Panc1 (cell line): ENCODE results near the gene TTLL10. TPM values are rescaled to one million over a fixed set of nuclear protein-coding genes. Genes with fewer than 3 reads are reported as not detected.
A peak's percentile ranks its signal among the peaks of the same experiment; 100 is the strongest.

Source experiments
- ATAC-seq: fragments of 200-7000 bp; cut with Tn5 transposase; 2 replicates; pipeline ENCODE4 v1.9.1; 2020; ENCODE audit warnings: mild to moderate bottlenecking, moderate library complexity
- BruUV-seq: library from RNA; stranded (reverse); fragments of 400-500 nt; replicated peaks from 2 replicates; lab custom pipeline; 2021; lab: Mats Ljungman, UMichigan
- CTCF ChIA-PET: fragments of 300-600 bp; sonication (Branson Sonifier 250); formaldehyde crosslinking; loops from one replicate; lab custom pipeline; 2022; ENCODE audit warnings: antibody characterized with exemption; lab: Charles Lee
- POLR2A ChIA-PET: fragments of 300-600 bp; sonication (Branson Sonifier 250); formaldehyde crosslinking; loops from one replicate; lab custom pipeline; 2022; ENCODE audit warnings: antibody characterized with exemption; lab: Charles Lee
- DNase-seq: peaks from one replicate; pipeline ENCODE4 v3.0.0-alpha.2; 2010; ENCODE audit warnings: low read depth, low spot score
- H3K27ac ChIP-seq: 2 replicates; pipeline ENCODE4 v1.5.1; 2011; ENCODE audit warnings: mild to moderate bottlenecking, low read length, inconsistent platforms
- H3K27me3 ChIP-seq: fragments of 200-500 bp; sonication (Bioruptor generic); 2 replicates; pipeline ENCODE4 v1.6.0; 2014; ENCODE audit warnings: low read length, inconsistent platforms; ENCODE audit not compliant: control insufficient read depth, insufficient read depth
- H3K36me3 ChIP-seq: fragments of 200-500 bp; sonication (Bioruptor generic); 2 replicates; pipeline ENCODE4 v1.5.1; 2014; ENCODE audit warnings: inconsistent platforms, mild to moderate bottlenecking, low read length, moderate library complexity; ENCODE audit not compliant: control insufficient read depth, insufficient read depth
- H3K4me1 ChIP-seq: 2 replicates; pipeline ENCODE4 v1.5.1; 2011; ENCODE audit warnings: inconsistent platforms, mild to moderate bottlenecking, low read length, moderate library complexity; ENCODE audit not compliant: control insufficient read depth, insufficient read depth
- H3K4me3 ChIP-seq, 2 experiments: 2 replicates each; pipeline ENCODE4 v1.5.1; 2011 to 2012; ENCODE audit warnings: low read depth in 2 of 2, low read length in 2 of 2, mild to moderate bottlenecking in 2 of 2, inconsistent platforms in 1 of 2, moderate library complexity in 1 of 2
- H3K9me3 ChIP-seq: fragments of 200-500 bp; sonication (Bioruptor generic); 2 replicates; pipeline ENCODE4 v1.5.1; 2014; ENCODE audit warnings: low read depth, mild to moderate bottlenecking, inconsistent platforms, low read length, moderate library complexity; ENCODE audit not compliant: control insufficient read depth, insufficient read depth
- POLR2AphosphoS5 ChIP-seq: IDR thresholded peaks from 2 replicates; pipeline ENCODE4 v1.6.1; 2012; ENCODE audit warnings: mild to moderate bottlenecking, low read depth, low read length, moderate library complexity
- SIN3A ChIP-seq: IDR thresholded peaks from 2 replicates; pipeline ENCODE4 v1.6.1; 2012; ENCODE audit warnings: low read depth, mild to moderate bottlenecking, low read length, moderate library complexity, borderline replicate concordance; ENCODE audit not compliant: insufficient read depth
- TCF7L2 ChIP-seq: IDR thresholded peaks from 2 replicates; pipeline ENCODE4 v1.6.1; 2011; ENCODE audit warnings: mild to moderate bottlenecking, low read depth, low read length, inconsistent platforms
- in situ Hi-C: cut with HindIII; loops from 2 replicates; pipeline ENCODE4 v1.10.0; 2016; ENCODE audit warnings: low sequenced_read_pairs, low pct_unique_long_range_greater_than_20kb
- intact Hi-C: fragments of 100-400 bp; cut with micrococcal nuclease; formaldehyde crosslinking; loops from one replicate; pipeline ENCODE4 v1.10.0; 2022; ENCODE audit not compliant: unreplicated experiment
- total RNA-seq: library from RNA; stranded (reverse); gene quantifications from one replicate; pipeline ENCODE4 v1.2.1, GENCODE V29; 2021; ENCODE audit not compliant: unreplicated experiment
- TF ChIP-seq, protein P1 (sequence below), 2 experiments: IDR thresholded peaks; 2 replicates each; pipeline ENCODE4 v1.6.1; 2011 to 2012; ENCODE audit warnings: low read depth in 2 of 2, control low read depth in 1 of 2, low read length in 1 of 2, mild to moderate bottlenecking in 1 of 2, moderate library complexity in 1 of 2; ENCODE audit not compliant: insufficient read depth in 1 of 2
- TF ChIP-seq, protein P2 (sequence below): fragments of 450-650 bp; IDR thresholded peaks from 2 replicates; pipeline ENCODE4 v1.5.1; 2017; ENCODE audit warnings: mild to moderate bottlenecking

The TTLL10 gene
- total RNA-seq, 1 experiment from 2014 or later, result not detected

DNA sequence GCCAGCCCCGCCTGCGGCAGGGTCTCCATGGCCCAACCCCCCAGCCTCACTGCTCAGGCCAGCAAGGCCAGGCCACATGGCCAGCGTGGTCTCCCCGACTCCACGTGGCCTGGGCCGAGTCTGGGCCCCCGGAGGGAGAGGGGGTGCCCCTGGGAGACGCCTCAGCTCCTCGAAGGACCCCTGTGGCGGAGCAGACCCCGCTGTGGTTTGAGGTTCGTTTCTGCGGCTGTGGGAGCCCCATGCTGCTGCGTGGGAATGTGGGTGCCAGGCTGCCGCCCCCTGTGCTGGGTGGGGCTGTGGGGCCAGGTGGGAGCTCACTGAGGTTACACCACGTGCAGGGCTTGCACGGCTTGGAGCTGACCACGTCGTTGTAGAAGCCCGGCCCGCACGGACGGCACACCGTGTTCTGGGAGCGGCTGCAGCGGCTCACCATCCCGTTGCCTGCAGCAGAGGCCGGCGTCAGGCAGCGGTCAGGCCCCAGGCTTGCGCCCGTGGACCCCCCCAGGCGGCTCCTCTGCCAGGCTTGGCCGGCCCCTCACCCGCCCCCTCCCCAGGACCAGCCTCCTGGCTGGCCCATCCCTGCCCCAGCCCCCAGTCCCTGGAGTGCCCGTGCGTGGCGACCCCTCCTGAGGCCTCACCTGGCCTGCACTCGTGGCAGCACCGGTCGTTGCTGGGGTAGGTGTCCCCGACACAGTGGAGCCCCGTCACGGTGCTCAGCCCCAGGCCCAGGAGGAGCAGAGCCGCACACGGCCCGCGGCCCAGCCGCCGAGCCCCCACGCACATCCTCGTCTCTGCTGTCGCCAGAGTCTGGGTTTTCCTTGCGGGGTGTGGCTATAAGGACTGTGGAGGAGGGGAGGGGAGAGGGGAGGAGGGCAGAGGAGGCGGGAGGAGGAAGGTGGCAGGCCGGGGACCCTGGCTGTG, 39.9 kb downstream of the TTLL10 start, which contains the start of gene TNFRSF4:
Gene TNFRSF4 (minus strand): TSS at position 809 of the 921 bp plus-strand sequence. CDS start 26 bp downstream, at position 783.
- Histone ChIP-seq H3K4me3 (no peak within 1 kb of the TSS), H3K36me3 (peaks cover 2% of the 10 kb centered on the region; the same call in 1 of the 2 replicates), H3K27ac (no peak within 1 kb of the TSS), H3K9me3 (no peaks in the 10 kb centered on the region), H3K27me3 (no peaks in the 10 kb centered on the region), H3K4me1 (no peaks in the 10 kb centered on the region)
- in situ Hi-C loops (no loop called here), intact Hi-C loops (no loop called here)
- ATAC-seq (peak; percentile 46), DNase-seq (no peak)
- ChIA-PET POLR2A (no interaction called here), CTCF (no interaction called here)
- TF ChIP-seq TCF7L2 (no peak), SIN3A (no peak), POLR2AphosphoS5 (no peak)
- TF ChIP-seq, protein P1, sequence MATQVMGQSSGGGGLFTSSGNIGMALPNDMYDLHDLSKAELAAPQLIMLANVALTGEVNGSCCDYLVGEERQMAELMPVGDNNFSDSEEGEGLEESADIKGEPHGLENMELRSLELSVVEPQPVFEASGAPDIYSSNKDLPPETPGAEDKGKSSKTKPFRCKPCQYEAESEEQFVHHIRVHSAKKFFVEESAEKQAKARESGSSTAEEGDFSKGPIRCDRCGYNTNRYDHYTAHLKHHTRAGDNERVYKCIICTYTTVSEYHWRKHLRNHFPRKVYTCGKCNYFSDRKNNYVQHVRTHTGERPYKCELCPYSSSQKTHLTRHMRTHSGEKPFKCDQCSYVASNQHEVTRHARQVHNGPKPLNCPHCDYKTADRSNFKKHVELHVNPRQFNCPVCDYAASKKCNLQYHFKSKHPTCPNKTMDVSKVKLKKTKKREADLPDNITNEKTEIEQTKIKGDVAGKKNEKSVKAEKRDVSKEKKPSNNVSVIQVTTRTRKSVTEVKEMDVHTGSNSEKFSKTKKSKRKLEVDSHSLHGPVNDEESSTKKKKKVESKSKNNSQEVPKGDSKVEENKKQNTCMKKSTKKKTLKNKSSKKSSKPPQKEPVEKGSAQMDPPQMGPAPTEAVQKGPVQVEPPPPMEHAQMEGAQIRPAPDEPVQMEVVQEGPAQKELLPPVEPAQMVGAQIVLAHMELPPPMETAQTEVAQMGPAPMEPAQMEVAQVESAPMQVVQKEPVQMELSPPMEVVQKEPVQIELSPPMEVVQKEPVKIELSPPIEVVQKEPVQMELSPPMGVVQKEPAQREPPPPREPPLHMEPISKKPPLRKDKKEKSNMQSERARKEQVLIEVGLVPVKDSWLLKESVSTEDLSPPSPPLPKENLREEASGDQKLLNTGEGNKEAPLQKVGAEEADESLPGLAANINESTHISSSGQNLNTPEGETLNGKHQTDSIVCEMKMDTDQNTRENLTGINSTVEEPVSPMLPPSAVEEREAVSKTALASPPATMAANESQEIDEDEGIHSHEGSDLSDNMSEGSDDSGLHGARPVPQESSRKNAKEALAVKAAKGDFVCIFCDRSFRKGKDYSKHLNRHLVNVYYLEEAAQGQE (IDR thresholded peaks at IDR 0.05; ENCODE audit: insufficient read depth in 1 of 2, low read depth in 2 of 2, low read length in 1 of 2), result no peak
- TF ChIP-seq, protein P2, sequence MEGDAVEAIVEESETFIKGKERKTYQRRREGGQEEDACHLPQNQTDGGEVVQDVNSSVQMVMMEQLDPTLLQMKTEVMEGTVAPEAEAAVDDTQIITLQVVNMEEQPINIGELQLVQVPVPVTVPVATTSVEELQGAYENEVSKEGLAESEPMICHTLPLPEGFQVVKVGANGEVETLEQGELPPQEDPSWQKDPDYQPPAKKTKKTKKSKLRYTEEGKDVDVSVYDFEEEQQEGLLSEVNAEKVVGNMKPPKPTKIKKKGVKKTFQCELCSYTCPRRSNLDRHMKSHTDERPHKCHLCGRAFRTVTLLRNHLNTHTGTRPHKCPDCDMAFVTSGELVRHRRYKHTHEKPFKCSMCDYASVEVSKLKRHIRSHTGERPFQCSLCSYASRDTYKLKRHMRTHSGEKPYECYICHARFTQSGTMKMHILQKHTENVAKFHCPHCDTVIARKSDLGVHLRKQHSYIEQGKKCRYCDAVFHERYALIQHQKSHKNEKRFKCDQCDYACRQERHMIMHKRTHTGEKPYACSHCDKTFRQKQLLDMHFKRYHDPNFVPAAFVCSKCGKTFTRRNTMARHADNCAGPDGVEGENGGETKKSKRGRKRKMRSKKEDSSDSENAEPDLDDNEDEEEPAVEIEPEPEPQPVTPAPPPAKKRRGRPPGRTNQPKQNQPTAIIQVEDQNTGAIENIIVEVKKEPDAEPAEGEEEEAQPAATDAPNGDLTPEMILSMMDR, result no peak
- no TSS peak for BruUV-seq

DNA sequence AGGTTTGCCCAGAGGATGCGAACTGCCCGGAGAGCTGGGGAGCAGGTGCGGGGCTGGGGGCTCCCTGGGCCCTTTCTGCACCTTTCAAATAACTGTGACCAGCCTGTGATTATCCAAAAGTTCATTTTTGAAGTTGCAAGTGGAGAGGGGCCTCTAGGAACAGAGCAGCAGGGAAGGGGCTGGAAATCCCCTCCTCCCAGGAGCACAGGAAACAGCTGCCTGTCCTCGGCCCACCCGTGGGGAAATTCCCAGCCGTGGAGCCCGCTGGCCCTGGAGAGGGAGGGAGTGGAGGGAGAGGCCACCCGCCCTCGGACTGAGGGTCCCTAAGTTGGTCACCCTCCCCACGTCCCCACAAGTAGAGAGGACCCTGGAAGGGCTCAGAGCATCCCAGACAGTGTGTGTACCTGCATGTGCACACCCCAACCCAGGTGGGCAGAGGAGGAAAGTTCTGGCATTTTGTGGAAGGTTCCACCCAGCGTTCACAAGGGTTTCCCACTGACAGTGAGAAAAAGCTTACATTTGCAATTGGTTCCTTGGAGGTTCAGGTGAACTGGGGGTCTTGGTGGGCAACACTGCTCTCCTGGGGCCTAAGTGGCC, 41.5 kb downstream of the TTLL10 start:
- Histone ChIP-seq H3K9me3 (no peaks in the 10 kb centered on the region), H3K27ac (no peak overlapping the region), H3K36me3 (peaks cover 2% of the 10 kb centered on the region; the same call in 1 of the 2 replicates), H3K4me3 (no peak overlapping the region), H3K4me1 (no peaks in the 10 kb centered on the region), H3K27me3 (no peaks in the 10 kb centered on the region)
- ChIA-PET CTCF (no interaction called here), POLR2A (interaction anchor here (0.5 kb wide), 1 partner anchor 89 kb away, joined by 3 read pairs; no protein-coding TSS in a partner anchor)
- intact Hi-C loops, result no loop called here
- TF ChIP-seq SIN3A (no peak), TCF7L2 (no peak), POLR2AphosphoS5 (no peak)
- TF ChIP-seq, protein P1 (IDR thresholded peaks at IDR 0.05; ENCODE audit: insufficient read depth in 1 of 2, low read depth in 2 of 2, low read length in 1 of 2), result no peak
- TF ChIP-seq, protein P2, result no peak
- BruUV-seq, result no TSS peak
- ATAC-seq (no peak), DNase-seq (no peak)
- in situ Hi-C loops, result no loop called here
